ENCODE results near the gene NFILZ.

The NFILZ gene

DNA sequence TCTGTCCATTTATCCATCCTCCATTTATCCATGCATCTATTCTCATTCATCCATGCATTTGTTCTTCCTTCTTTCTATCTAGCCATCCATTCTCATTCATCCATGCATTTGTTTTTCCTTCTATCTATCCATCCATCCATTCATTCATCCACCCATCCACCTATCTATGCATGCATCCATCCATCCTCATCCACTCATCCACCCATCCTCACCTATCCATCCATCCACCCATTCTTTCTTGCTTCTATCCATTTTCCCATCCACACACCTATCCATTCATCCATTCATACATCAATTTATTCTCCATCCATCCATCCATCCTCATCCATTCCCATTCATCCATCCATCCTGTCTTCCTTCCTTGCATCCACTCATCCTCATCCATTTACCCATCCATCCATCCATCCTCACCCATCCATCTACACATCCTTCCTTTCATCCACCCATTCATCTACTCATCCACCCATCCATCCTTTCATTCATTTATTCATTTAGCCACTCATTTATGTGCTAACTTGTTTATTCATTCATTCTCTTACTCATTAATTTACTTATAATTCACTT lies 47.9 kb downstream of the NFILZ start:
- DNase-seq (ENCODE audit: low read depth) = no peak
- H3K4me3 ChIP-seq (ENCODE audit: low read depth, low read length) = no peak overlapping the region
- TF ChIP-seq POLR2A (IDR thresholded peaks at IDR 0.05; ENCODE audit: extremely low read depth, insufficient read length) (no peak), MYC (IDR thresholded peaks at IDR 0.05; ENCODE audit: low read depth, low read length) (no peak)
- TF ChIP-seq, protein P1, sequence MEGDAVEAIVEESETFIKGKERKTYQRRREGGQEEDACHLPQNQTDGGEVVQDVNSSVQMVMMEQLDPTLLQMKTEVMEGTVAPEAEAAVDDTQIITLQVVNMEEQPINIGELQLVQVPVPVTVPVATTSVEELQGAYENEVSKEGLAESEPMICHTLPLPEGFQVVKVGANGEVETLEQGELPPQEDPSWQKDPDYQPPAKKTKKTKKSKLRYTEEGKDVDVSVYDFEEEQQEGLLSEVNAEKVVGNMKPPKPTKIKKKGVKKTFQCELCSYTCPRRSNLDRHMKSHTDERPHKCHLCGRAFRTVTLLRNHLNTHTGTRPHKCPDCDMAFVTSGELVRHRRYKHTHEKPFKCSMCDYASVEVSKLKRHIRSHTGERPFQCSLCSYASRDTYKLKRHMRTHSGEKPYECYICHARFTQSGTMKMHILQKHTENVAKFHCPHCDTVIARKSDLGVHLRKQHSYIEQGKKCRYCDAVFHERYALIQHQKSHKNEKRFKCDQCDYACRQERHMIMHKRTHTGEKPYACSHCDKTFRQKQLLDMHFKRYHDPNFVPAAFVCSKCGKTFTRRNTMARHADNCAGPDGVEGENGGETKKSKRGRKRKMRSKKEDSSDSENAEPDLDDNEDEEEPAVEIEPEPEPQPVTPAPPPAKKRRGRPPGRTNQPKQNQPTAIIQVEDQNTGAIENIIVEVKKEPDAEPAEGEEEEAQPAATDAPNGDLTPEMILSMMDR (IDR thresholded peaks at IDR 0.05; ENCODE audit: low read depth, low read length) = no peak
- TF ChIP-seq, protein P2, sequence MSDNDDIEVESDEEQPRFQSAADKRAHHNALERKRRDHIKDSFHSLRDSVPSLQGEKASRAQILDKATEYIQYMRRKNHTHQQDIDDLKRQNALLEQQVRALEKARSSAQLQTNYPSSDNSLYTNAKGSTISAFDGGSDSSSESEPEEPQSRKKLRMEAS (IDR thresholded peaks at IDR 0.05; ENCODE audit: low read depth, low read length) = no peak
